ENCODE results near the gene ASRGL1.
A peak's percentile ranks its signal among the peaks of the same experiment; 100 is the strongest.
"Not testable (repeated sequence)": the region's sequence is repeated elsewhere in the genome, so short reads cannot be mapped to it uniquely, and the experiment has no call there.

Gene ASRGL1

GRCh38 chr11:62337303-62338181 lies at the start of gene ASRGL1:
Gene ASRGL1, plus strand, starts transcription at chr11:62337448. Its CDS starts 530 bp downstream, at chr11:62337978.
- Mint-ChIP-seq H3K36me3 (ENCODE audit: low read depth) (no peaks in the 10 kb centered on the region), H3K27me3 (peaks cover 12% of the 10 kb centered on the region), H3K4me1 (peaks cover 17% of the 10 kb centered on the region), H3K27ac (peak within 1 kb of the TSS; percentile 69), H3K9me3 (no peaks in the 10 kb centered on the region), H3K4me3 (peak within 1 kb of the TSS; percentile 84)
- ATAC-seq (peak; percentile 87), DNase-seq (peak; percentile 85)

- ATAC-seq, result no peak
- no peak overlapping the region for H3K27ac Mint-ChIP-seq
- H3K9me3 Mint-ChIP-seq, result no peaks in the 10 kb centered on the region
- H3K4me1 Mint-ChIP-seq, result no peaks in the 10 kb centered on the region
- H3K4me3 Mint-ChIP-seq, result no peak overlapping the region
- no peaks in the 10 kb centered on the region for H3K36me3 Mint-ChIP-seq (ENCODE audit: low read depth)
- peaks cover 13% of the 10 kb centered on the region for H3K27me3 Mint-ChIP-seq
- no peak for DNase-seq
Measured at GRCh38 chr11:62295504-62295903, 41.7 kb upstream of the ASRGL1 start.

- ATAC-seq (no peak), DNase-seq (no peak)
- no peak within 1 kb of the TSS for H3K4me3 Mint-ChIP-seq
- no peaks in the 10 kb centered on the region for H3K4me1 Mint-ChIP-seq
- H3K36me3 Mint-ChIP-seq (ENCODE audit: low read depth), result no peaks in the 10 kb centered on the region
- H3K27ac Mint-ChIP-seq, result no peak within 1 kb of the TSS
- peaks cover 10% of the 10 kb centered on the region for H3K27me3 Mint-ChIP-seq
- H3K9me3 Mint-ChIP-seq, result no peaks in the 10 kb centered on the region
Measured at GRCh38 chr11:62298975-62299374, 38.3 kb upstream of the ASRGL1 start, which contains the start of gene SCGB1D4. Gene SCGB1D4, minus strand, starts transcription at chr11:62299075. Its CDS starts 65 bp downstream, at chr11:62299010.

- ATAC-seq (no peak), DNase-seq (no peak)
- Mint-ChIP-seq H3K9me3 (no peaks in the 10 kb centered on the region), H3K27ac (no peak overlapping the region), H3K4me1 (peaks cover 3% of the 10 kb centered on the region), H3K36me3 (ENCODE audit: low read depth) (no peaks in the 10 kb centered on the region), H3K27me3 (peaks cover 22% of the 10 kb centered on the region), H3K4me3 (no peak overlapping the region)
Measured at GRCh38 chr11:62306227-62306626, 31.0 kb upstream of the ASRGL1 start.

- Mint-ChIP-seq H3K4me1 (peaks cover 13% of the 10 kb centered on the region), H3K9me3 (no peaks in the 10 kb centered on the region), H3K27ac (no peak overlapping the region), H3K4me3 (no peak overlapping the region), H3K36me3 (ENCODE audit: low read depth) (no peaks in the 10 kb centered on the region), H3K27me3 (peaks cover 26% of the 10 kb centered on the region)
- no peak for DNase-seq
- ATAC-seq, result no peak
Measured at GRCh38 chr11:62307950-62308349, 29.3 kb upstream of the ASRGL1 start.

GRCh38 chr11:62309991-62310390 lies 27.3 kb upstream of the ASRGL1 start:
- H3K4me3 Mint-ChIP-seq, result no peak overlapping the region
- no peak overlapping the region for H3K27ac Mint-ChIP-seq
- ATAC-seq (no peak), DNase-seq (no peak)
- H3K27me3 Mint-ChIP-seq, result peaks cover 26% of the 10 kb centered on the region
- H3K4me1 Mint-ChIP-seq, result peaks cover 13% of the 10 kb centered on the region
- no peaks in the 10 kb centered on the region for H3K36me3 Mint-ChIP-seq (ENCODE audit: low read depth)
- no peaks in the 10 kb centered on the region for H3K9me3 Mint-ChIP-seq

- H3K27ac Mint-ChIP-seq, result no peak overlapping the region
- DNase-seq (no peak), ATAC-seq (no peak)
- H3K9me3 Mint-ChIP-seq, result no peaks in the 10 kb centered on the region
- peaks cover 16% of the 10 kb centered on the region for H3K27me3 Mint-ChIP-seq
- peaks cover 13% of the 10 kb centered on the region for H3K4me1 Mint-ChIP-seq
- no peaks in the 10 kb centered on the region for H3K36me3 Mint-ChIP-seq (ENCODE audit: low read depth)
- no peak overlapping the region for H3K4me3 Mint-ChIP-seq
Measured at GRCh38 chr11:62315431-62315830, 21.8 kb upstream of the ASRGL1 start.

- Mint-ChIP-seq H3K9me3 (no peaks in the 10 kb centered on the region), H3K4me3 (no peak overlapping the region), H3K27ac (no peak overlapping the region), H3K36me3 (ENCODE audit: low read depth) (no peaks in the 10 kb centered on the region), H3K27me3 (peaks cover 5% of the 10 kb centered on the region), H3K4me1 (no peaks in the 10 kb centered on the region)
- ATAC-seq (no peak), DNase-seq (no peak)
Measured at GRCh38 chr11:62322524-62322923, 14.7 kb upstream of the ASRGL1 start.

- H3K27me3 Mint-ChIP-seq, result peaks cover 5% of the 10 kb centered on the region
- ATAC-seq (peak; percentile 71), DNase-seq (peak; percentile 67)
- H3K27ac Mint-ChIP-seq, result no peak overlapping the region
- no peaks in the 10 kb centered on the region for H3K36me3 Mint-ChIP-seq (ENCODE audit: low read depth)
- no peaks in the 10 kb centered on the region for H3K4me1 Mint-ChIP-seq
- H3K4me3 Mint-ChIP-seq, result no peak overlapping the region
- no peaks in the 10 kb centered on the region for H3K9me3 Mint-ChIP-seq
Measured at GRCh38 chr11:62324731-62325556, 12.3 kb upstream of the ASRGL1 start.

- H3K4me3 Mint-ChIP-seq; H3K9me3 Mint-ChIP-seq; H3K4me1 Mint-ChIP-seq; H3K27me3 Mint-ChIP-seq; ATAC-seq; DNase-seq; H3K27ac Mint-ChIP-seq; H3K36me3 Mint-ChIP-seq (ENCODE audit: low read depth): not testable (repeated sequence)
Measured at GRCh38 chr11:62325781-62326180, 11.5 kb upstream of the ASRGL1 start.

GRCh38 chr11:62326719-62327118 lies 10.5 kb upstream of the ASRGL1 start:
- H3K9me3 Mint-ChIP-seq; H3K4me3 Mint-ChIP-seq; H3K36me3 Mint-ChIP-seq (ENCODE audit: low read depth); ATAC-seq; H3K27me3 Mint-ChIP-seq; DNase-seq; H3K4me1 Mint-ChIP-seq; H3K27ac Mint-ChIP-seq: not testable (repeated sequence)

- not testable (repeated sequence) for H3K4me1 Mint-ChIP-seq; ATAC-seq; H3K36me3 Mint-ChIP-seq (ENCODE audit: low read depth); H3K27ac Mint-ChIP-seq; H3K4me3 Mint-ChIP-seq; DNase-seq; H3K27me3 Mint-ChIP-seq; H3K9me3 Mint-ChIP-seq
Measured at GRCh38 chr11:62327541-62327940, 9.7 kb upstream of the ASRGL1 start.

- not testable (repeated sequence) for H3K27me3 Mint-ChIP-seq; H3K27ac Mint-ChIP-seq; H3K4me1 Mint-ChIP-seq; H3K9me3 Mint-ChIP-seq; DNase-seq; ATAC-seq; H3K36me3 Mint-ChIP-seq (ENCODE audit: low read depth); H3K4me3 Mint-ChIP-seq
Measured at GRCh38 chr11:62331264-62331663, 6.0 kb upstream of the ASRGL1 start.

GRCh38 chr11:62333768-62334167 lies 3.5 kb upstream of the ASRGL1 start:
- H3K36me3 Mint-ChIP-seq (ENCODE audit: low read depth), result no peaks in the 10 kb centered on the region
- H3K9me3 Mint-ChIP-seq, result no peaks in the 10 kb centered on the region
- no peak overlapping the region for H3K4me3 Mint-ChIP-seq
- DNase-seq, result no peak
- no peak overlapping the region for H3K27ac Mint-ChIP-seq
- peaks cover 17% of the 10 kb centered on the region for H3K27me3 Mint-ChIP-seq
- peaks cover 17% of the 10 kb centered on the region for H3K4me1 Mint-ChIP-seq
- ATAC-seq, result no peak

- Mint-ChIP-seq H3K27ac (peak overlapping the region; percentile 69), H3K27me3 (peaks cover 12% of the 10 kb centered on the region), H3K4me1 (peaks cover 17% of the 10 kb centered on the region), H3K4me3 (peak overlapping the region; percentile 84)
- DNase-seq; H3K9me3 Mint-ChIP-seq; H3K36me3 Mint-ChIP-seq (ENCODE audit: low read depth); ATAC-seq: not testable (repeated sequence)
Measured at GRCh38 chr11:62336949-62337302, 322 bp upstream of the ASRGL1 start.
